ENCODE measurements around the gene BIRC7.

- no peak for TF ChIP-seq CTCF (conservative IDR thresholded peaks at IDR 0.05)
- TF ChIP-seq EZH2 (IDR thresholded peaks at IDR 0.05; ENCODE audit: low read depth), result no peak
Measured at GRCh38 chr20:63219866-63220521, 15.7 kb upstream of the BIRC7 start.
